Limb (tissue), 2 donors: Measurements from ENCODE around the gene OAS2.
A peak's percentile ranks its signal among the peaks of the same experiment; 100 is the strongest.

Source experiments
- DNase-seq, 2 donors: peaks; one replicate each; pipeline ENCODE4 v3.0.0-alpha.2; 2016; ENCODE audit errors: extremely low spot score in 2 of 2

OAS2 gene, protein sequence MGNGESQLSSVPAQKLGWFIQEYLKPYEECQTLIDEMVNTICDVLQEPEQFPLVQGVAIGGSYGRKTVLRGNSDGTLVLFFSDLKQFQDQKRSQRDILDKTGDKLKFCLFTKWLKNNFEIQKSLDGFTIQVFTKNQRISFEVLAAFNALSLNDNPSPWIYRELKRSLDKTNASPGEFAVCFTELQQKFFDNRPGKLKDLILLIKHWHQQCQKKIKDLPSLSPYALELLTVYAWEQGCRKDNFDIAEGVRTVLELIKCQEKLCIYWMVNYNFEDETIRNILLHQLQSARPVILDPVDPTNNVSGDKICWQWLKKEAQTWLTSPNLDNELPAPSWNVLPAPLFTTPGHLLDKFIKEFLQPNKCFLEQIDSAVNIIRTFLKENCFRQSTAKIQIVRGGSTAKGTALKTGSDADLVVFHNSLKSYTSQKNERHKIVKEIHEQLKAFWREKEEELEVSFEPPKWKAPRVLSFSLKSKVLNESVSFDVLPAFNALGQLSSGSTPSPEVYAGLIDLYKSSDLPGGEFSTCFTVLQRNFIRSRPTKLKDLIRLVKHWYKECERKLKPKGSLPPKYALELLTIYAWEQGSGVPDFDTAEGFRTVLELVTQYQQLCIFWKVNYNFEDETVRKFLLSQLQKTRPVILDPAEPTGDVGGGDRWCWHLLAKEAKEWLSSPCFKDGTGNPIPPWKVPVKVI

DNA sequence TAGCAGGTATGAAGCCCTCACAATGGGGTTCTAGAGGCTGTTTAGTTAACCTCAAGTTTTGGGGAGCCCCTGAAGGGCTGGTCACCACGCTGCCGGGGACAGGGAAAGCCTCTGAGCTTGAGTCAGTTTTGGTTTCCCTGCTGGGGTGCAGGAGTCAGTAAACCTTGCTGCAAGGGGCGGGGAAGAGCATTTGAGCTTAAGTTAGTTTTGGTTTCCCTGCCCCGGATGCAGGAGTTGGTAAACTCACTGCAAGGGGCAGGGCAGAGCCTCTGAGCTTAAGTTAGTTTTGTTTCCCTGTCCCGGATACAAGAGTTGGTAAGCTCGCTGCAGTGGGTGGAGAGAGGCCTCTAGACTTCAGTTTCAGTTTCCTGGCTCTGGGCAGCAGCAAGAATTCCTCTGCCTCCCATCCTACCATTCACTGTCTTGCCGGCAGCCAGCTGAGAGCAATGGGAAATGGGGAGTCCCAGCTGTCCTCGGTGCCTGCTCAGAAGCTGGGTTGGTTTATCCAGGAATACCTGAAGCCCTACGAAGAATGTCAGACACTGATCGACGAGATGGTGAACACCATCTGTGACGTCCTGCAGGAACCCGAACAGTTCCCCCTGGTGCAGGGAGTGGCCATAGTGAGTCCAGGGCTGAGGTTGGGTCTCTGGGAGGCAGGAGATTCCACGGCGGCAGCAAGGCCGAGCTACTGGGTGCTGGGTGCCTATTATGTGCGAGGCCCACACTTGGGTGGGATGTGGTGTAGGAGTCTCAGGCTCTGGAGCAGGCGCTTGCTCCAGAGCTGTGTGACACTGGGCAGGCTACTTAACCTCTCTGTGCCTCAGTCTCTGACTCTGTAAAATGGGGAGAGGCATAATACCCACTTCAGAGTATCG lies at the start of gene OAS2:
Gene OAS2 (plus strand): TSS at position 357 of the 878 bp plus-strand sequence. CDS start 90 bp downstream, at position 447.
- DNase-seq, result peak in 1 of 2 donors; percentile 5

DNA sequence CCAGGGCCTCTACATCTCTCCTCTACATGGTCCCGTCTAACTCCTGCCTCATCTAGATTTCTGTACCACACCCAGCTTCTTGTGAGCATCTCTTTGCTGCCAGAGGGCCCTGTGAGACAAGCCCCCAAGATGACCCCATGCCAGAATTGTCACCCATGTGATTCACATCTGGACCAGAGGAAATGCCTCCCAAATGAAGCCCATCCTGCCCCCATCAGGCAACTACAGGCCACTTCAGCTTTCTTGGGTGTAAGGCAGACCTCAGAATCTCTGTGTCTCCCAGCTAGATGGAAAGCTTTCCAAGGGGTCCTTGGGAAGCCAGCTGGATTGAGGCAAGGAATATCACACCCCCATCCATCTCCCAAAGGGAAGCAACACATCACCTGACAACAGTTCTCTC lies 49.3 kb upstream of the OAS2 start:
- no peak for DNase-seq

DNA sequence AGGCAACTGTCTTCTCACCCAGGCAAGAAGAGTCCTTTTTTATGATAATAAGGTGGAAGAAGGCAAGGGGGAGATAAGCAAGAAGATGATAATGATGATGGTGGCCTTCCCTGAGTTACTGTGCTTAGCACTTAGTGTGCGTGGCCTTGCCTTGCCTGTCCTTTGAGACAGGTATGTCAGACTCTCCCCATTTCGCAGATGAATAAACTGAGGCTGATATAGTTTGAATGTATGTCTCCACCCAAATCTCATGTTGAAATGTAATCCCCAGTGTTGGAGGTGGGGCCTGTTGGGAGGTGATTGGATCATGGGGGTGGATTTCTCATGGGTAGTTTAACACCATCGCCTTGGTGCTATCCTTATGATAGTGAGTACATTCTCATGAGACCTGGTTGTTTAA lies 48.6 kb upstream of the OAS2 start:
- no peak for DNase-seq

DNA sequence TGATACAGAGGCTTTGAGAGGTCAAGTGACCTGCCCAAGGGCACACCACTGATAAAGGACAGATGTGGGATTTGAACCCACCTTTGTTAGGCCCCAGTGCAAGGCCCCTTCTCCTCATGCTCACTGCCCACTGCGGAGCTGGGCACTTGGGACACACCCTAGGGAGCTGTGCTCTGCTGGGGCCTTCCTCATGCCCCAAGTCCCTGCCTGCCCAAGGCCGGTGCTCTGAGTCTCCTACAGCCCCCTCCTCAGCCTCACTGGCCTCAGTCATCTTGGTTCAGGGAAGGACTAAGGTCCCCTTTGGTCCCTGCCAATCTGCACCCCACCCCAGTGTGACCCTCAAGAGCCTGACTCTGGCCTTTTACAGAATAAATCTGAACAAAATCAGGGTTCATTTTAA lies 48.0 kb upstream of the OAS2 start:
- DNase-seq, result no peak

DNA sequence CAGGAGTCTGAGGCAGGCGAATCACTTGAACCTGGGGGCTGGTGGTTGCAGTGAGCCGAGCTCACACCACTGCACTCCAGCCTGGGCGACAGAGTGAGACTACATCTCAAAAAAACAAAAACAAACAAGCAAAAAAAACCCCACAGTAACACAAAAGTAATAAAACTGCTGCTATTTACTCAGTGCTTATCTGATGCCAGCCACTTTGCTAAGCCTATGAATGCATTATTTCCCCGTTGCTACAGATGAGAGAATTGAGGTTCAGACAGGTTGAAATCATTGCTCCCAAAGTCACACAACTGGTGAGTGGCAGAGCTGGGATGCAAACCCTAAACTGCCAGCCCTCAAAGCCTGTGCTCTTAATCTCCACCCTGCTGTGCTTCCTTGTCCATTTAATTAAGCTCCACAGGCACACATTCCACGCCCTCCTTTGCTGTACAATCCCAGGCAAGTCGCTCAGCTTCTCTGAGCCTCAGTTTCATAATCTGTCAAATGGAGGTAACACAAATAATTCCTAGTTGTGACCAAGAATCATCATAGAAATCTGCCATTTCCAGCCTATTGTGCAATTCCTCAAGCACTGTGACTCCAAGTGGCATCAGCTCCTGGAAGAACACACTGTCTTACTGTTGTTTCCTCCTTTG lies 45.7 kb upstream of the OAS2 start:
- DNase-seq, result no peak

DNA sequence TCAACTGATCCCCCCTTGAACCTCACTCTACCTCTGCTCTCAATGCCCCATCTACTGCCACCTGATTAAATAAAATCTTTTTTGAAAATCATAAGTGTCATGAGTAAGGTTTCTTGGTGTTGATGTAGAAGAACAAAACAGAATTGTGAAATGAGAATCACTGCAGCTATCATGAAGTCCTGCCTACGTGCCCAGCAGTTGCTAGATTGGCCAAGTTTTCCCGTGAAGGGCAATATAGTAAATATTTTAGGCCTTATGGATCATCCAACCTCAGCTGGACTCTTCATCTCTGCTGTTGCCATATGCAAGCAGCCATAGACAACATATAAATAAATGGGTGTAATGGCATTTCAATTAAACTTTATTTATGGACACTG lies 45.2 kb upstream of the OAS2 start:
- DNase-seq, result no peak

DNA sequence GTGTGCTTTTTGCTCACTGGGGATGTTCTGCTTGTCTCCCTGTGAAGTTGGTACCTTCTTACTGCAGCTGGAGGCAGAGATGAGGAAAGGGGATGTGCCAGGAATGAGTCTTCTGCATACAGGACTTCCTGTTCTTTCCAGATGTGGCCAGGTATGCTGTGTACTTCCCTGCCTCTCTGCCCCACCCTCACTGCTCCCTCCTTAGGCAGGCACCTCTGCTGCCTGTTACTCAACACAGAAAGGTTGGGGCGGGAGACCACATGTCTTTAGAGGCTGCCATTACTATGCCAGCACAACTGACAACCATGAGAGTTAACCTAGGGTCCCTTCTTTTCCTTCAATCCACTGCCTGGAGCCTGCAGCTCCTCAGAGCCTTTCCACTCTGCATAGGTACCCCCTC lies 42.1 kb upstream of the OAS2 start:
- no peak for DNase-seq

DNA sequence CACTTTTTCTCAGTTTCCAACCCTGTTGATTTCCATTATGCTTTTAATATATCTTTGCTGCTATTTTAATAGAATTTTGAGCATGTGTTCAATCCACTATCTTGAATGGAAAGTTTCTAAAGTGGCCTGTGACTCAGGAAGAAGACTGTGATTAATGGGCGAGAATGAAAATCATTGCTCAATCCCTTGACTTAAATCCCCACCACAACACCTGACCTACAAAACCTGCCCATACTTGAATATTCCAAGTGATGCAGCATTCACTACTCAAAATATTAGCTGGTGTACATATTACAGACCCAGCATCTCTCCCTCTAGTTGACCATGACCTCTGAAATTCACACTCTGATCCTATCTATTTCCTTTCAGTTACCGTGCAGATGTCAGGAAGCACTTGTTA lies 41.4 kb upstream of the OAS2 start:
- no peak for DNase-seq

DNA sequence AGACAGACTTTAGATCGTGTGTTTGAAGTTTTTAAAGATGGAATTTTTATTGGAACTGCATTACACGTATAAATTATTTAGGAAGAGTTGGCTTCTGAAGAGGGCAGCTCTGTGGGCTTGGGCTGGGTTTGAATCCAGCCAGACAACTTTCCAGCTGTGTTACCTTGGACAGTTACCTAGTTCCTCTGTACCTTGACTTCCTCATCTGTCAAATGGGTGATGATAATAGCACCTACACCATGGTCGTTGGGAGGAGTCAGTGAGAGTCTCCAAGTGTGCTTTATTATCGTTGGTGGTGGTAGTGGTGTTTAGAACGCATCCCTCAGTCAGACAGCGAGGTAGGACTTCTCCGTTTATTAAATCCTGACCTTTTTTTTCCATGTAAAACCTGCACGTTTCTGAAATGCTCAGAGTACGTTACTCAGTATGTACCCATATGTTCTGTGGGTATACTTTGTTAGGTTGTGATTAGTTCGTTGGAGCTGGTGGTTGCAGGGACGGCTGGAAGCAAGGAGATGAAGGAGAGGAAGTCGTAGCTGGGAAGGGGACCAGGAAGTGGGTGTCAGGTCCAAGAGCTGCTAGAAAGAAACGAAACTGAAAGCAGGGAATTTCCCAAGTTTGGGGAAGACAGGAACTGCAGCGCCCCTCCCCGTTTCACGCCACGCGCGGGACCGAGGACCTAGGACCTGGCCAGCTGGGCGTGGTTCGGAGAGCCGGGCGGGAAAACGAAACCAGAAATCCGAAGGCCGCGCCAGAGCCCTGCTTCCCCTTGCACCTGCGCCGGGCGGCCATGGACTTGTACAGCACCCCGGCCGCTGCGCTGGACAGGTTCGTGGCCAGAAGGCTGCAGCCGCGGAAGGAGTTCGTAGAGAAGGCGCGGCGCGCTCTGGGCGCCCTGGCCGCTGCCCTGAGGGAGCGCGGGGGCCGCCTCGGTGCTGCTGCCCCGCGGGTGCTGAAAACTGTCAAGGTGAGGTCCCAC lies 40.3 kb upstream of the OAS2 start, which contains the start of gene OAS3:
Gene OAS3 (plus strand): TSS at position 734 of the 979 bp plus-strand sequence. CDS start 57 bp downstream, at position 791.
- DNase-seq, result peak; percentile 61 to 68

DNA sequence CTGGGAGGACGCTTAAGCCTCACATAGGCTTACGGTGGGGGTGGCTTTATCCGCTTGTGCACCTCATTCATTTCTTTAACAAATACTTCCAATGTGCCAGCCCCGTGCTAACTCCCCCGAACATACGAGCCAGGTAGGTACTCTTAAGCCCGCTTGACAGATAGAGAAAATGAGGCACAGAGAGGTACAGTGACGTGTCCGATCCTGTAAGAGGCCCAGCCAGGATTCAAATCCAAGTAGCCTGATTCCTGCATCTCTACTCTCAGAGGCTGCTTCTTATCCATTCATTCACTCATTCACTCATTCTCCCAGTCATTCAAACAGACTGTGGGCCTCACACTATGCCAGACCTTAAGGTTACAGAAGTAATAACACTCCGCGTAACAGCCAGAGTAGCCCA lies 39.6 kb upstream of the OAS2 start:
- no peak for DNase-seq

DNA sequence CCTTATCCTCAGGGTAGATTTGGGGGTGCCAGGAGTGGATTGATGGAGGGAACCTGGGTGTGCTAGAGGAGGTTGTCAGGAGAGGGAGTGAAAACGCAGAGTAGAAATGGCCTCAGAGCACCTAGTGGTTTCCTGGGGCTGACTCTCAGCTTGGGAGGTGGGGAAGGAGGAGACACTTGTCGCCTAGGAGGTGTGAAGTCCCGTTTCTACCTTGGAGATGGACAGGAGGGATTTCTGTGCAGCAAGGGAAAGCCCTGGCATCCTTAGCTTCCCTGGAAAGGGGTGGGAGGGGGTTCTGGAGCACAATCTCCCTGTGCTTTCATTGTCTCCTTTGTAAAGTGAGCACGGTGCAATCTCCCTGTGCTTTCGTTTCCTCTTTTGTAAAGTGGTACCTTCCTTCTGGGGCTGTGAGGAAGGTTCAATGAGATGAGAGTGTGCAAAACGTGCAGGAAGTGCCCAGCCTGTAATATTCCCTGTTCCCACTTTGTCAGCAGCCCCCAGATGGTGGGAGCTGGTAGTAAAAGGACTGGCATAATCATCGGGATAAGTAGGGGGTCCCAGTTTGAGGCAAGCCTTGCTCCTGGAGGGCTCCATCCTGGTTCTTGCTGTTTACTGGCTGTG lies 38.4 kb upstream of the OAS2 start:
- DNase-seq, result no peak

DNA sequence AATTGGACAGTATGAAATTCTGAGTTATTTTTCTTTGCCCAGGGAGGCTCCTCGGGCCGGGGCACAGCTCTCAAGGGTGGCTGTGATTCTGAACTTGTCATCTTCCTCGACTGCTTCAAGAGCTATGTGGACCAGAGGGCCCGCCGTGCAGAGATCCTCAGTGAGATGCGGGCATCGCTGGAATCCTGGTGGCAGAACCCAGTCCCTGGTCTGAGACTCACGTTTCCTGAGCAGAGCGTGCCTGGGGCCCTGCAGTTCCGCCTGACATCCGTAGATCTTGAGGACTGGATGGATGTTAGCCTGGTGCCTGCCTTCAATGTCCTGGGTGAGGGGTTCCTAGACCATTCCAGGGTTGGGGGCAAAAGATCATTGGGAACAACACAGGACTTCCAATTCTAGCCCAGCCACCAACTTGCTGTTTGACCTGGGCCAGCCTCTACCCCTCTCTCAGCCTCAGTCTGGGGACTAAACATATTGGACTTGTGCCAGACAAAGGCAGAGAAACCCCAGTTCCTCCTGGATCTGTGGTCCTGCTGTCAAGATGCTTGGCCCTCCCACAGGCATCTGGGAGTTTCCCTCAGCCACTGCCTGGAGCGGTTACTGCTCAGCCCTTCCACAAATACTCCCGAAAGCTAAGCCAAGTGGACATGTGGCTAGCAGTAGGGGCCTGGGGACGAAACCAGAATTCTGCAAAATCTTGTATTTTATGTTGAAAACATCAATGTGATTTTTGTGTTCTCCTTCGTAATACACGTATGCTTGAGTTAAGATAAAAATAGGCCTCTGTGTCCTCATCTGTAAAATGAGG lies 36.6 kb upstream of the OAS2 start:
- DNase-seq, result no peak

DNA sequence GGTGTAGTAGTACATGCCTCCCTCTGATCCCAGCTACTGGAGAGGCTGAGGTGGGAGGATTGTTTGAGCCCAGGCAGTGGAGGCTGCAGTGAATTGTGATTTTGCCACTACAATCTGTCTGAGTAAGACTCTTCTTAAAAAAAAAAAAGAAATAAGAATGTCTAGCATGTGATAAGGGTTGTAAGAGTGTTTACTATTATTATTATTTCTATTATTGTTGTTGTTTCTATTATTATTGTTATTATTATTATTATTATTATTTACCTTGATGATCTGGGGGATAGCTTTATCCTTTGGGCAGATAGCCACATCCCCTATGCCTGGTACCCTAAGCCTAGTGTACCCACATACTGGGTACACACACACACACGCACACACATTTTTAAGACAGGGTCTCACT lies 35.7 kb upstream of the OAS2 start:
- no peak for DNase-seq

DNA sequence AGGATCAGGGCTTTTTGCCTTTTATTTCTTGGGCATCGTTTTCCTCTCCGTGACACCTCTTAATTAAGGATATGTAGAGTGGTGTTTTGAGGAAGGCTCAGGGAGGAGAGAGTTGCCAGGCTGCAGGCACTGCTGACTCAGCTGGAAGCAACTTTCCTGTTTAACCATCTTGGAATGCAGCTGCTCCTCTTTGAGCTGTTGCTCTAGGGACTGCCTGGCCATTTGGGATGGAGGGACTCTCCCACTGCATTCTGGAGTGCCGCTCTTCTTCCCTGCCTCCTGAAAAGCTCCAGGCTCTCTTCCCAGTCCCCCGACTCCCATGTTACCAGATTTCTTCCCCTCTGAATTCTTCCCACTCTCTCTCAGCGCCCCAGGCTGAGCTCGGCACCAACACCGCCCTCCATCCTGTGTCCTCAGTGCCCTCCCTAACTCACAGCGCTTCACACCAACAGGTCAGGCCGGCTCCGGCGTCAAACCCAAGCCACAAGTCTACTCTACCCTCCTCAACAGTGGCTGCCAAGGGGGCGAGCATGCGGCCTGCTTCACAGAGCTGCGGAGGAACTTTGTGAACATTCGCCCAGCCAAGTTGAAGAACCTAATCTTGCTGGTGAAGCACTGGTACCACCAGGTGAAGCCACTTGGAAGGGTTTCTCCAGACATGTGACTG lies 34.2 kb upstream of the OAS2 start:
- DNase-seq, result no peak

DNA sequence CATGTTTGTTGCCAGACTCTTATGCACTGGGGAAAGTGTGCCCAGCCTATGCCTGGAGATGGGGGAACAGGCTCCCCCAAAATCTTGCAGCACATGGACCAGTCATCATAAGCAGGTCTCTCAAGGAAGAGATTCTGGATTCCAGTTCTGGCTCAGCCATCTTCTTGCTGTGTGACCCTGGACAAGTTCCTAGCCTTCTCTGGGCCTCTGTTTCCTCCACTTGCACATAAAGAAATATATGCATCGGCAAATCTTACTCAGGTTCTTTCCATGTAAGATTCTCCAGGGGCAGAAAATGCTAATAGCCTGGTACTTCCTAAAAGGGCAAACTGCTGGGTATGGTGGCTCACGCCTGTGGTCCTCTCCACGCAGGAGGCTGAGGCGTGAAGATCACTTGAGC lies 32.8 kb upstream of the OAS2 start:
- no peak for DNase-seq

DNA sequence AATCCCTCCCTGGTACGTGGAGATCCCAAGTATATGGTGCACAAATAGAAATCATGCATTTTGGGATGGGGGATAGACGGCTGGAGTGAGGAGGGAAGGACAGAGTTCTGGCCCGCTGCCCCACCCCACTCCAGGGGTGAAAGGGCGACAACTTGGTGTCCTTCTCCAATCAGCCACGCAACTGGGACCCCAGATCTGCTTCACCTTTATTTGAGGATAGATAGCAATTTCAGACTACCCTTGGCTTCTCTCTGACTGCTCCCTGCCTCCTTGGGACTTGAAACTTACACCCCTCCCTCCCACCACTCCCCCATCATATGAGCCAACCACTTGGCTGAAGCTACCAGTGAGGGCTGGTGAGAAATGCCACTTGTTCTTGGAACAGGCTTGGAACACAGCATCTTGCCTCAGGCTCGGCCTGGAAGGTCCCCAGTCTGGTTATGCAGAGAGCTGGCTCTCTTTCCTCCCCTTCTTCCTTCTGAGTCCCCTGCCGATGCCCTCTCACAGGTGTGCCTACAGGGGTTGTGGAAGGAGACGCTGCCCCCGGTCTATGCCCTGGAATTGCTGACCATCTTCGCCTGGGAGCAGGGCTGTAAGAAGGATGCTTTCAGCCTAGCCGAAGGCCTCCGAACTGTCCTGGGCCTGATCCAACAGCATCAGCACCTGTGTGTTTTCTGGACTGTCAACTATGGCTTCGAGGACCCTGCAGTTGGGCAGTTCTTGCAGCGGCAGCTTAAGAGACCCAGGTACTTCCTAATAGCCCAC lies 31.9 kb upstream of the OAS2 start:
- DNase-seq, result no peak

DNA sequence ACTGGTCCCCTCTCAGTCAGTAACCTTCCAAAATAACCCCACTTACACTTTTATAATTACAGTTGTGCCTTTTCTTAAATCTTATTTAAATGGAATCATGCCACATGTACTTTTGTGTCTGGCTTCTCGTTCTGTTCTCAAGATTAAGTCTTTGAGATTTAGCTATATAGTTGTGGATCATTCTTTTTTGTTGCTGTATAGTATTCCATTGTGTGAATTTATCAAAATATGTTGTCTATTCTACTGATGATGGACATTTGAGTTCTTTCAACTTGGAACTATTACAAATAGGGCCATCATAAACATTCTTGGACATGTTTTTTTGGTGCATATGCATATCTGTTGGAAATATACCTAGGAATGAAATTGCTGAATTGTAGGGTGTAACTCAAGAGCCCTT lies 31.0 kb upstream of the OAS2 start:
- no peak for DNase-seq

DNA sequence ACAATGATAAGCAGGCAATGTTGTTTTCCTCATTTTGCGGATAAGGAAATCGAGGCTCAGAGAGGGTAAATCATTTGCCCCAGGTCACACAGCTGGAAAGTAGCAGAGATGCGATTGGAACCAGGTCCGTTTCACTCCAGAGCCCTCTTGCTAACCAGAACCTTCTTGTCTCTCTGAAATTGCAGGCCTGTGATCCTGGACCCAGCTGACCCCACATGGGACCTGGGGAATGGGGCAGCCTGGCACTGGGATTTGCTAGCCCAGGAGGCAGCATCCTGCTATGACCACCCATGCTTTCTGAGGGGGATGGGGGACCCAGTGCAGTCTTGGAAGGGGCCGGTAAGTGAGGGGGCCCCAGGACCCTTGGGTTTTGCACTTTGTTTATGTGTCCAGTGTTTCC lies 30.6 kb upstream of the OAS2 start:
- DNase-seq, result no peak
